ENCODE measurements around the gene USP7. TPM values are rescaled to one million over a fixed set of nuclear protein-coding genes. Genes with fewer than 3 reads are reported as not detected.

Gene USP7
- total RNA-seq, 2 donors from 2014 or later = 114 to 140 TPM

DNA sequence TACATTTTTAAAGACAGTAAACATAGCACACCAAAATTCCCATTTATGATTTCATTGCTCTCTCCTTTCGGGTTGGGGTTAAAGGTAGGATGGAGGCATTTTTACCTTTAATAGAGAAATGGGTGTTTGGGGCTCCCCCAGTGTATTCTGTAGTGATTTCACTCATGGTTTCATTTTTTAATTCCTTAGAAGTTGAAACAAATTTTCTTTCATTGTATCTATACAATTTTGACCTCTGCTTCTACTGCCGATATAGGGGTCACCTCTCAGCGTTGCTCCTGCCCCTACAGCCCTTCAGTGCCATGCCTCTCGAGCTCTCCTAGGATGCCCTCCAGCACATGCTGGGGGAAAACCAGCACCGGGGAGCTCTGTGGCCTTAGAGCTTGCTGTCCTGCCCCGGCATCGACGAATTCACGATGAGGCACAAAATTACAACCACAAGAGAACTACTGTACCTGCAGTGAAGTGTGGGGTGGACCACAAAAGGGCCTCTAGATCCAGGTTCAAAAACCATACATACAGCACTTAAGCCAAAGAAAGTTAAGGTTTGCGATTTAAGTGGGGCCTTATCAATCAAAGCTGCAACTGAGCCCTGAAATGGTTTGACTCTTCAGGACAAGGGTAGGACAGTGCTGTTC, 42.2 kb downstream of the USP7 start:
- Mint-ChIP-seq H3K27me3 (ENCODE audit: insufficient read depth) (no peaks in the 10 kb centered on the region), H3K36me3 (ENCODE audit: low read depth) (peaks cover 70% of the 10 kb centered on the region), H3K27ac (no peak overlapping the region), H3K9me3 (no peaks in the 10 kb centered on the region), H3K4me3 (no peak overlapping the region), H3K4me1 (no peaks in the 10 kb centered on the region)
- no peak for DNase-seq
- H3K9me3 ChIP-seq (ENCODE audit: control insufficient read depth, low read length) = no peaks in the 10 kb centered on the region
- 97 to 98% methylated on average over 4 to 10 of the region's 10 CpGs for WGBS, 2 experiments (ENCODE audit: insufficient coverage in 1 of 2, insufficient read length in 1 of 2)
- no peaks in the 10 kb centered on the region for H3K4me1 ChIP-seq (ENCODE audit: control insufficient read depth, insufficient read depth, low read length)
- H3K9ac ChIP-seq (ENCODE audit: extremely low read depth, low read length, poor library complexity, severe bottlenecking) = no peak overlapping the region
- H3K27me3 ChIP-seq (ENCODE audit: control insufficient read depth, insufficient read depth, low read length, poor library complexity, severe bottlenecking) = no peaks in the 10 kb centered on the region
- H3K36me3 ChIP-seq (ENCODE audit: control insufficient read depth, insufficient read depth, low read length) = peaks cover 66% of the 10 kb centered on the region
- H3K27ac ChIP-seq (ENCODE audit: low read depth, low read length) = no peak overlapping the region
- TF ChIP-seq, protein P1, sequence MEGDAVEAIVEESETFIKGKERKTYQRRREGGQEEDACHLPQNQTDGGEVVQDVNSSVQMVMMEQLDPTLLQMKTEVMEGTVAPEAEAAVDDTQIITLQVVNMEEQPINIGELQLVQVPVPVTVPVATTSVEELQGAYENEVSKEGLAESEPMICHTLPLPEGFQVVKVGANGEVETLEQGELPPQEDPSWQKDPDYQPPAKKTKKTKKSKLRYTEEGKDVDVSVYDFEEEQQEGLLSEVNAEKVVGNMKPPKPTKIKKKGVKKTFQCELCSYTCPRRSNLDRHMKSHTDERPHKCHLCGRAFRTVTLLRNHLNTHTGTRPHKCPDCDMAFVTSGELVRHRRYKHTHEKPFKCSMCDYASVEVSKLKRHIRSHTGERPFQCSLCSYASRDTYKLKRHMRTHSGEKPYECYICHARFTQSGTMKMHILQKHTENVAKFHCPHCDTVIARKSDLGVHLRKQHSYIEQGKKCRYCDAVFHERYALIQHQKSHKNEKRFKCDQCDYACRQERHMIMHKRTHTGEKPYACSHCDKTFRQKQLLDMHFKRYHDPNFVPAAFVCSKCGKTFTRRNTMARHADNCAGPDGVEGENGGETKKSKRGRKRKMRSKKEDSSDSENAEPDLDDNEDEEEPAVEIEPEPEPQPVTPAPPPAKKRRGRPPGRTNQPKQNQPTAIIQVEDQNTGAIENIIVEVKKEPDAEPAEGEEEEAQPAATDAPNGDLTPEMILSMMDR (conservative IDR thresholded peaks at IDR 0.05) = no peak
- H3K4me3 ChIP-seq (ENCODE audit: low read length) = no peak overlapping the region

DNA sequence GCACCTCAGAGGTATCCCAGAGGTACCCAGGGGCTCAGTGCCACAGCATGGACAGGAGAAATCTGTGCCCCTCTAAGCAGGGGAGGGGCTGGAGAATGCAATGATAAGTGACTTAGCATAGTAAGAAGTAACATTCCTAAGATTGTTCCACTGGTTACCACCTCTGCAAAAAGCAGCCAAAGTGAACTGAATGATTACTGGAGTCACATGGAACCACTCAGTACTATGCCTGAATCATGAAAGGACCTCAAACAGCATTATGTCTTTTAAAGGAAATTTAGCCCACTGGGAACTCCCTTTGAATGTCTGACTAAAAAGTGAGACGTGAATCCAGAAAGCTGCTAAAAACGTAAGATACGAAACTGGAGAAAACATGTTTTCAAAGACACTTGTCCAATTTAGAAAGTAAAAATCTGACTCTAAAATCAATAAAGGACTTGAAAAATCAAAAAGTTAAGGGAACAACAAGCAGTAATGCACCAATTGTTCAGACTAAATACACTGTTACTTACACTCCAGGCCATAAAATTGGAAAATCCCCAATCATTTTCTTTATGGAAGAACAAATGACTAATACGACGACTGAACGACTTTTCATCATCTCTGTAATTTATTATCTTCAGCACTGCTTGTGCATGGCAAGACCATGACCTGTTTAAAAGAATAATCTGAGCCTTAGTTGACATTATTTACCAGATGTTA, 42.9 kb downstream of the USP7 start:
- H3K36me3 ChIP-seq (ENCODE audit: control insufficient read depth, insufficient read depth, low read length) = peaks cover 71% of the 10 kb centered on the region
- 90 to 92% methylated on average over 5 to 6 of the region's 6 CpGs for WGBS, 2 experiments (ENCODE audit: insufficient coverage in 1 of 2, insufficient read length in 1 of 2)
- H3K4me3 ChIP-seq (ENCODE audit: low read length) = no peak overlapping the region
- no peak for DNase-seq
- H3K4me1 ChIP-seq (ENCODE audit: control insufficient read depth, insufficient read depth, low read length) = no peaks in the 10 kb centered on the region
- H3K9me3 Mint-ChIP-seq = no peaks in the 10 kb centered on the region
- peak overlapping the region; percentile 55 for H3K27ac Mint-ChIP-seq
- H3K4me1 Mint-ChIP-seq = no peaks in the 10 kb centered on the region
- H3K27ac ChIP-seq (ENCODE audit: low read depth, low read length) = no peak overlapping the region
- H3K4me3 Mint-ChIP-seq = no peak overlapping the region
- H3K27me3 Mint-ChIP-seq (ENCODE audit: insufficient read depth) = no peaks in the 10 kb centered on the region
- no peaks in the 10 kb centered on the region for H3K27me3 ChIP-seq (ENCODE audit: control insufficient read depth, insufficient read depth, low read length, poor library complexity, severe bottlenecking)
- TF ChIP-seq, protein P1 (conservative IDR thresholded peaks at IDR 0.05) = no peak
- H3K9me3 ChIP-seq (ENCODE audit: control insufficient read depth, low read length) = no peaks in the 10 kb centered on the region
- peaks cover 75% of the 10 kb centered on the region for H3K36me3 Mint-ChIP-seq (ENCODE audit: low read depth)
- H3K9ac ChIP-seq (ENCODE audit: extremely low read depth, low read length, poor library complexity, severe bottlenecking) = peak overlapping the region; percentile 23

DNA sequence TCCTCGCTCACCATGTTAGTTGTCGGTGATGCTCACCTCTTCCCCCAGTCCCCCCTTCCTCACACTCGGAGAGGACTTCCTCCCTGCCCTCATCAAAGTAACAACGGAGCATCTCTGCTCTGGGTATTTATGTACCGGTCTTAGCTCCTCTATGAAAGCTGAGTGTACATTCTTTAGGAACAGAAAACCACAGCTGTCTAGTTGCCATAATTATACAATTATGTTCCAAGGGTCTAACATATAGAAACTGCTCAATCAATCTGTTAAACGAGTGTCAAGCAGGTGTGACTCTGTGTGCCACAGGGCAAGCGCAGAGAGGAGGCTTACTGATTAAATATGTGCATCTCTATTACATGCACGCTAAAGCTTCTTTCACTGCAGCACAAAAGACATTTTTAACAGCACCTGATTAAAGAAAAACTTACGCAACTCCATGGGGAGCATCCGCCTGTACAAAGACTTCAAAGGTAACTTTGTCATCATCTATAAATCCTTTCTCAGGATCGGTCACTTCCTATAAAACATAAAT, 43.7 kb downstream of the USP7 start:
- WGBS, 2 experiments (ENCODE audit: insufficient coverage in 1 of 2, insufficient read length in 1 of 2) = 92 to 94% methylated on average over 9 to 11 of the region's 11 CpGs
- TF ChIP-seq, protein P1 (conservative IDR thresholded peaks at IDR 0.05) = no peak
- Histone ChIP-seq H3K27ac (ENCODE audit: low read depth, low read length) (no peak overlapping the region), H3K9me3 (ENCODE audit: control insufficient read depth, low read length) (no peaks in the 10 kb centered on the region), H3K27me3 (ENCODE audit: control insufficient read depth, insufficient read depth, low read length, poor library complexity, severe bottlenecking) (no peaks in the 10 kb centered on the region), H3K4me3 (ENCODE audit: low read length) (no peak overlapping the region), H3K4me1 (ENCODE audit: control insufficient read depth, insufficient read depth, low read length) (no peaks in the 10 kb centered on the region), H3K9ac (ENCODE audit: extremely low read depth, low read length, poor library complexity, severe bottlenecking) (no peak overlapping the region), H3K36me3 (ENCODE audit: control insufficient read depth, insufficient read depth, low read length) (peaks cover 77% of the 10 kb centered on the region)
- Mint-ChIP-seq H3K27ac (no peak overlapping the region), H3K27me3 (ENCODE audit: insufficient read depth) (no peaks in the 10 kb centered on the region), H3K36me3 (ENCODE audit: low read depth) (peaks cover 77% of the 10 kb centered on the region), H3K4me1 (no peaks in the 10 kb centered on the region), H3K4me3 (no peak overlapping the region), H3K9me3 (no peaks in the 10 kb centered on the region)
- DNase-seq = no peak
